Colonic mucosa (tissue), 4 donors: ENCODE results near the gene ATXN1. TPM values are rescaled to one million over a fixed set of nuclear protein-coding genes. Genes with fewer than 3 reads are reported as not detected.

ENCODE experiments used
- DNase-seq: peaks from one replicate; pipeline ENCODE4 v3.0.0-alpha.2; 2020
- H3K27ac ChIP-seq: fragments of 200-600 bp; one replicate; pipeline ENCODE4 v1.8.0; 2021
- H3K27me3 ChIP-seq: fragments of 200-600 bp; one replicate; pipeline ENCODE4 v1.8.0; 2021
- H3K36me3 ChIP-seq: fragments of 200-600 bp; one replicate; pipeline ENCODE4 v1.8.0; 2021
- H3K4me1 ChIP-seq: fragments of 200-600 bp; one replicate; pipeline ENCODE4 v1.8.0; 2021; ENCODE audit warnings: mild to moderate bottlenecking
- H3K4me3 ChIP-seq: fragments of 200-600 bp; one replicate; pipeline ENCODE4 v1.8.0; 2021
- H3K9ac ChIP-seq, 2 donors: one replicate each; pipeline ENCODE4 v1.7.0; 2013; ENCODE audit warnings: control low read depth in 2 of 2, low read depth in 2 of 2, low read length in 2 of 2
- H3K9me3 ChIP-seq: fragments of 200-600 bp; one replicate; pipeline ENCODE4 v1.8.0; 2021
- CTCF ChIP-seq: fragments of 200-600 bp; IDR thresholded peaks from one replicate; pipeline ENCODE4 v1.8.0; 2022; ENCODE audit warnings: antibody characterized with exemption, mild to moderate bottlenecking
- intact Hi-C: fragments of 100-400 bp; cut with DNase I; formaldehyde crosslinking; loops from one replicate; pipeline ENCODE4 v1.14.1; 2022
- total RNA-seq, 2 donors: library from RNA; stranded (reverse); fragmentation: NEBNext Ultra II Directional in 1 of 2; extraction: Animal tissue kit (Norgen Biotek cat#: 25700) in 1 of 2; gene quantifications; one replicate each; pipeline ENCODE4 v1.2.1, GENCODE V29; 2021
- donor health status: healthy.
- donor health status: DM: no; HTN: no; CAD: no.
- donor health status: DM: no; HTN: no; CAD: no.

The ATXN1 gene
- total RNA-seq, 2 donors from 2014 or later: 24.5 to 41.9 TPM

GRCh38 chr6:16278750-16279149 lies 482.5 kb downstream of the ATXN1 start:
- intact Hi-C loops: no loop called here
- H3K4me3 ChIP-seq: no peak overlapping the region
- no peaks in the 10 kb centered on the region for H3K9me3 ChIP-seq
- H3K9ac ChIP-seq: no peak overlapping the region
- no peaks in the 10 kb centered on the region for H3K4me1 ChIP-seq
- H3K27ac ChIP-seq: no peak overlapping the region
- no peaks in the 10 kb centered on the region for H3K36me3 ChIP-seq
- no peaks in the 10 kb centered on the region for H3K27me3 ChIP-seq
- no peak for DNase-seq
- no peak for TF ChIP-seq CTCF

- Histone ChIP-seq H3K36me3 (no peaks in the 10 kb centered on the region), H3K27me3 (no peaks in the 10 kb centered on the region), H3K9ac (no peak overlapping the region), H3K4me3 (no peak overlapping the region), H3K9me3 (no peaks in the 10 kb centered on the region), H3K27ac (no peak overlapping the region), H3K4me1 (no peaks in the 10 kb centered on the region)
- DNase-seq: no peak
- no peak for TF ChIP-seq CTCF
- intact Hi-C loops: no loop called here
These were observed 483.1 kb downstream of the ATXN1 start for GRCh38 chr6:16278048-16278724.

GRCh38 chr6:16277101-16277981 lies 483.9 kb downstream of the ATXN1 start:
- H3K4me1 ChIP-seq: no peaks in the 10 kb centered on the region
- no peak overlapping the region for H3K4me3 ChIP-seq
- intact Hi-C loops: no loop called here
- TF ChIP-seq CTCF: no peak
- no peak overlapping the region for H3K27ac ChIP-seq
- peak; percentile 48 for DNase-seq
- no peak overlapping the region for H3K9ac ChIP-seq
- no peaks in the 10 kb centered on the region for H3K9me3 ChIP-seq
- no peaks in the 10 kb centered on the region for H3K36me3 ChIP-seq
- no peaks in the 10 kb centered on the region for H3K27me3 ChIP-seq

- H3K9me3 ChIP-seq: no peaks in the 10 kb centered on the region
- no peak for DNase-seq
- H3K27me3 ChIP-seq: no peaks in the 10 kb centered on the region
- no peaks in the 10 kb centered on the region for H3K36me3 ChIP-seq
- H3K27ac ChIP-seq: no peak overlapping the region
- no peak overlapping the region for H3K4me3 ChIP-seq
- no peaks in the 10 kb centered on the region for H3K4me1 ChIP-seq
- no peak overlapping the region for H3K9ac ChIP-seq
- intact Hi-C loops: no loop called here
- TF ChIP-seq CTCF: no peak
These were observed 486.2 kb downstream of the ATXN1 start for GRCh38 chr6:16274885-16275589.

GRCh38 chr6:16274483-16274882 lies 486.8 kb downstream of the ATXN1 start:
- no peaks in the 10 kb centered on the region for H3K9me3 ChIP-seq
- H3K27me3 ChIP-seq: no peaks in the 10 kb centered on the region
- intact Hi-C loops: no loop called here
- H3K36me3 ChIP-seq: no peaks in the 10 kb centered on the region
- DNase-seq: no peak
- H3K9ac ChIP-seq: no peak overlapping the region
- H3K27ac ChIP-seq: no peak overlapping the region
- H3K4me3 ChIP-seq: no peak overlapping the region
- no peak for TF ChIP-seq CTCF
- H3K4me1 ChIP-seq: no peaks in the 10 kb centered on the region
